ENCODE results near the gene VWF. TPM values are rescaled to one million over a fixed set of nuclear protein-coding genes. Genes with fewer than 3 reads are reported as not detected.

Gene VWF
- total and polyA plus RNA-seq, 2 of the 4 experiments (the other 2 are of a cell fraction) = under 0.01 to 0.09 TPM

- Histone ChIP-seq H3K36me3 (ENCODE audit: control insufficient read depth, insufficient read depth, low read length) (no peaks in the 10 kb centered on the region), H2BK5ac (ENCODE audit: low read depth, low read length, poor library complexity, severe bottlenecking) (peak overlapping the region; percentile 77), H3K9me1 (ENCODE audit: insufficient read depth, low read length) (peaks cover 18% of the 10 kb centered on the region), H3K4me1 (ENCODE audit: control insufficient read depth, insufficient read depth, low read length) (peaks cover 10% of the 10 kb centered on the region), H3K56ac (ENCODE audit: extremely low read depth, insufficient read depth, low read length) (peak overlapping the region; percentile 20; the same call in 1 of the 2 replicates), H3K79me1 (ENCODE audit: low read depth in 1 of 2, low read length in 2 of 2) (no peaks in the 10 kb centered on the region), H3K9ac (ENCODE audit: low read depth, low read length) (no peak overlapping the region; the same call in 1 of the 2 replicates), H3K27ac (ENCODE audit: insufficient read depth, low read length) (peak overlapping the region; percentile 61; the same call in 1 of the 2 replicates), H3K27me3 (ENCODE audit: control insufficient read depth, insufficient read depth, low read length) (no peaks in the 10 kb centered on the region), H3K4me3 (ENCODE audit: insufficient read depth, low read depth, low read length) (no peak overlapping the region), H4K8ac (ENCODE audit: low read depth in 2 of 2, low read length in 2 of 2) (peak overlapping the region in 1 of 2 experiments; percentile 80; a peak in 1 of 4 replicates), H3K18ac (ENCODE audit: low read depth, low read length) (peak overlapping the region; percentile 30), H3K9me3 (ENCODE audit: control insufficient read depth, insufficient read depth, low read length) (no peaks in the 10 kb centered on the region), H4K20me1 (ENCODE audit: insufficient read depth, low read length) (no peaks in the 10 kb centered on the region), H2AK5ac (ENCODE audit: low read depth, low read length) (peak overlapping the region; percentile 45; the same call in 1 of the 2 replicates), H2BK20ac (ENCODE audit: low read depth, low read length) (peak overlapping the region; percentile 94), H2AK9ac (replicated peaks; ENCODE audit: low read depth, low read length, poor library complexity) (peak overlapping the region; percentile 38), H2BK15ac (ENCODE audit: low read depth, low read length) (peak overlapping the region; percentile 6; the same call in 2 of the 3 replicates), H4K91ac (ENCODE audit: insufficient read depth, low read depth, low read length) (peak overlapping the region; percentile 70), H3K4me2 (ENCODE audit: low read depth, low read length) (peak overlapping the region; percentile 11), H2BK120ac (ENCODE audit: low read depth, low read length) (peak overlapping the region; percentile 87), H2AFZ (replicated peaks; ENCODE audit: low read length, poor library complexity) (peak overlapping the region; percentile 79), H4K5ac (ENCODE audit: low read depth, low read length) (peak overlapping the region; percentile 41), H3K14ac (replicated peaks; ENCODE audit: low read depth, low read length) (peak overlapping the region; percentile 66), H3K23ac (ENCODE audit: low read depth, low read length) (peak overlapping the region; percentile 34; the same call in 1 of the 2 replicates), H3K4ac (ENCODE audit: low read depth, low read length) (peak overlapping the region; percentile 81)
- dilution Hi-C loops (cut with HindIII; ENCODE audit: low sequenced_read_pairs, unreplicated experiment) (no loop called here), intact Hi-C loops (cut with micrococcal nuclease) (no loop called here), in situ Hi-C loops (cut with MboI; ENCODE audit: low sequenced_read_pairs) (loop anchor here (5.0 kb wide), 1 partner anchor 113 kb away; no protein-coding TSS in a partner anchor)
- no TSS peak for BruUV-seq (replicated peaks)
- ChIA-PET POLR2A (ENCODE audit: unreplicated experiment) (interaction anchor here (0.7 kb wide), 1 partner anchor 126 kb away, joined by 3 read pairs; no protein-coding TSS in a partner anchor), CTCF (interaction anchor here (0.7 to 2.4 kb wide), 3 partner anchors 126 to 215 kb away, joined by 3 to 7 read pairs (median 6); no protein-coding TSS in a partner anchor)
- ATAC-seq (ENCODE audit: low read depth) = peak; percentile 94
- DNase-seq = peak; percentile 96
- no CpG with 5 or more reads among the region's 8 CpGs for WGBS, 2 experiments (ENCODE audit: extremely low coverage in 2 of 2, insufficient read length in 1 of 2)
- TF ChIP-seq MAFK (IDR thresholded peaks at IDR 0.05; ENCODE audit: low read depth, low read length) (peak; percentile 71), SMC3 (IDR thresholded peaks at IDR 0.05; ENCODE audit: low read depth, low read length) (no peak; the same call in 1 of the 2 replicates), BHLHE40 (IDR thresholded peaks at IDR 0.05; ENCODE audit: low read depth, low read length) (0 out of 2 replicates have a peak, but pooled peaks have one; percentile 12), RFX5 (IDR thresholded peaks at IDR 0.05; ENCODE audit: low read depth, low read length) (peak; percentile 26; the same call in 1 of the 2 replicates), CEBPB (IDR thresholded peaks at IDR 0.05; ENCODE audit: low read depth, low read length) (peak; percentile 95), CHD1 (IDR thresholded peaks at IDR 0.05; ENCODE audit: low read depth, low read length) (no peak), RCOR1 (IDR thresholded peaks at IDR 0.05; ENCODE audit: insufficient replicate concordance, low read length) (no peak), POLR2A (IDR thresholded peaks at IDR 0.05; ENCODE audit: low read depth, low read length) (peak; percentile 37; the same call in 1 of the 2 replicates), USF2 (IDR thresholded peaks at IDR 0.05; ENCODE audit: low read depth, low read length) (no peak), CTCF (conservative IDR thresholded peaks at IDR 0.05; ENCODE audit: low read depth, low read length) (no peak), ELK1 (IDR thresholded peaks at IDR 0.05; ENCODE audit: borderline replicate concordance, low read depth, low read length) (no peak), RAD21 (IDR thresholded peaks at IDR 0.05; ENCODE audit: low read length) (peak; percentile 41), MAZ (IDR thresholded peaks at IDR 0.05; ENCODE audit: borderline replicate concordance, low read depth, low read length) (peak; percentile 59)
These were observed 54.9 kb downstream of the VWF start for GRCh38 chr12:6069437-6070093.

Measured in IMR-90 (cell line).